ENCODE measurements around the gene HESX1. TPM values are rescaled to one million over a fixed set of nuclear protein-coding genes. Genes with fewer than 3 reads are reported as not detected.

HESX1 gene
- total RNA-seq (2021; fragmentation: NEBNext Ultra II Directional; extraction: Animal tissue kit (Norgen Biotek cat#: 25700)) (9.0 and 12.0 TPM in 2 replicates), polyA plus RNA-seq (2011; rRNA removed) (5.5 and 7.1 TPM in 2 replicates), polyA minus RNA-seq (2011; rRNA and poly(A)+ RNA removed) (3.6 and 3.9 TPM in 2 replicates)
- 7.9 TPM for polyA plus RNA-seq (2011; cell fraction: cytosol; rRNA removed)
- polyA plus RNA-seq (2011; cell fraction: nucleus; rRNA removed) = 3.4 TPM
- 5.3 to 12.9 TPM (median 5.7 TPM) in 4 replicates for polyA plus RNA-seq (2012, experiment 1 of 2)
- 2.7 TPM for polyA plus RNA-seq (2012, experiment 2 of 2)
- 7.4 TPM for polyA plus RNA-seq (2013, experiment 1 of 2)
- polyA plus RNA-seq (2013, experiment 2 of 2) = 7.3 TPM
- 3.0 TPM for polyA minus RNA-seq (2011; cell fraction: cytosol; rRNA and poly(A)+ RNA removed)
- polyA minus RNA-seq (2011; cell fraction: nucleus; rRNA and poly(A)+ RNA removed) = 4.4 TPM
- long read RNA-seq, experiment 1, transcript HESX1-201 (4 exons, 981 nt) = major isoform, 20 of 25 reads
- long read RNA-seq, experiment 1, partial matches to known transcripts = 2 of 25 reads
- long read RNA-seq, experiment 1, other reads (novel, unspliced or antisense) = 3 of 25 reads
- long read RNA-seq, experiment 2, transcript HESX1-201 (4 exons, 981 nt) = major isoform, 39 of 43 reads
- long read RNA-seq, experiment 2, partial matches to known transcripts = 0 of 43 reads
- long read RNA-seq, experiment 2, other reads (novel, unspliced or antisense) = 4 of 43 reads

- H3K23ac ChIP-seq (ENCODE audit: insufficient read length) = no peak within 1 kb of the TSS
- H3K9ac ChIP-seq (replicated peaks in 1 of 4; ENCODE audit: extremely low read depth in 1 of 4, low read depth in 3 of 4, low read length in 3 of 4) = peak within 1 kb of the TSS in 1 of 4 experiments; percentile 11; a peak in 1 of 7 replicates
- peaks cover 0 to 17% of the 10 kb centered on the region in 2 experiments; a peak in 2 of 4 replicates for H3K79me2 ChIP-seq (ENCODE audit: control insufficient read depth in 1 of 2, insufficient read depth in 2 of 2, low read length in 2 of 2)
- H4K8ac ChIP-seq (ENCODE audit: extremely low read depth, insufficient read depth, low read length) = no peak within 1 kb of the TSS
- H3K79me1 ChIP-seq (ENCODE audit: low read depth, low read length) = no peaks in the 10 kb centered on the region
- FAIRE-seq = peak; percentile 98
- H2BK12ac ChIP-seq (ENCODE audit: low read depth, low read length) = no peak within 1 kb of the TSS
- H2AK5ac ChIP-seq (ENCODE audit: low read depth, low read length) = no peak within 1 kb of the TSS
- no peaks in the 10 kb centered on the region for H3K9me3 ChIP-seq (ENCODE audit: insufficient read depth in 2 of 2, low read depth in 1 of 2, low read length in 1 of 2)
- peaks cover 1 to 10% (median 4%) of the 10 kb centered on the region in 4 experiments; a peak in 5 of 7 replicates for H3K4me1 ChIP-seq (replicated peaks in 1 of 4; ENCODE audit: control insufficient read depth in 3 of 4, insufficient read depth in 4 of 4, low read length in 3 of 4)
- peak; percentile 68 to 75 for DNase-seq (ENCODE audit: low read depth in 1 of 2, low spot score in 2 of 2)
- H3K27ac ChIP-seq (ENCODE audit: low read depth, low read length) = no peak within 1 kb of the TSS
- 0 out of 2 replicates have a peak within 1 kb of the TSS, but pooled peaks have one; percentile 83 for H2BK15ac ChIP-seq (ENCODE audit: low read length)
- no peak within 1 kb of the TSS for H3K56ac ChIP-seq (replicated peaks; ENCODE audit: insufficient read length, low read depth, low read length)
- H3K14ac ChIP-seq (ENCODE audit: insufficient read length) = no peak within 1 kb of the TSS
- no peak within 1 kb of the TSS for H2BK120ac ChIP-seq (replicated peaks; ENCODE audit: low read depth, low read length)
- no peaks in the 10 kb centered on the region; a peak in 1 of 8 replicates for H3K36me3 ChIP-seq (ENCODE audit: control insufficient read depth in 2 of 4, insufficient read depth in 4 of 4, low read length in 3 of 4)
- H3K23me2 ChIP-seq (ENCODE audit: low read depth, low read length) = peaks cover 2% of the 10 kb centered on the region; the same call in 1 of the 2 replicates
- H2BK20ac ChIP-seq (ENCODE audit: low read length) = no peak within 1 kb of the TSS
- ChIA-PET POLR2A (ENCODE audit: partially characterized antibody) (interaction anchor here (0.8 to 1.6 kb wide), 10 partner anchors 19 to 396 kb away, joined by 3 to 8 read pairs (median 4); no protein-coding TSS in a partner anchor), CTCF (ENCODE audit: partially characterized antibody) (interaction anchor here (0.7 to 1.8 kb wide), 9 partner anchors 12 to 100 kb away, joined by 3 to 12 read pairs (median 4); partner anchors contain the start of gene APPL1)
- no peak within 1 kb of the TSS for H3K4ac ChIP-seq (replicated peaks; ENCODE audit: insufficient read length, low read depth, low read length)
- peak within 1 kb of the TSS; percentile 49 to 73 (median 60) for H3K4me3 ChIP-seq (ENCODE audit: extremely low read depth in 1 of 4, insufficient read depth in 2 of 4, low read depth in 3 of 4, low read length in 4 of 4)
- 0 out of 2 replicates have a peak within 1 kb of the TSS, but pooled peaks have one; percentile 64 for H2BK5ac ChIP-seq (ENCODE audit: low read depth, low read length)
- H3K18ac ChIP-seq (ENCODE audit: extremely low read depth, low read length) = peak within 1 kb of the TSS; percentile 44; the same call in 1 of the 2 replicates
- no peak within 1 kb of the TSS for H4K91ac ChIP-seq (replicated peaks; ENCODE audit: insufficient read length, low read length)
- 4% methylated on average over 4 of the region's 4 CpGs; no CpG with 5 or more reads in 1 of the 2 experiments for WGBS, 2 experiments (ENCODE audit: extremely low coverage in 1 of 2, insufficient coverage in 1 of 2, insufficient read length in 1 of 2, insufficient replicate concordance in 2 of 2, low coverage in 1 of 2, low lambda C conversion rate in 2 of 2, missing lambda C conversion rate in 1 of 2)
- H2AFZ ChIP-seq (ENCODE audit: low read length) = no peak within 1 kb of the TSS
- H4K5ac ChIP-seq (ENCODE audit: insufficient read length, low read depth, low read length) = no peak within 1 kb of the TSS
- H3K27me3 ChIP-seq (replicated peaks in 1 of 4; ENCODE audit: control insufficient read depth in 3 of 4, extremely low read depth in 1 of 4, insufficient read depth in 3 of 4, low read length in 3 of 4) = no peaks in the 10 kb centered on the region; a peak in 1 of 7 replicates
- peak within 1 kb of the TSS; percentile 67 to 71 for H3K4me2 ChIP-seq (ENCODE audit: insufficient read depth in 1 of 2, low read depth in 2 of 2, low read length in 2 of 2)
- no peaks in the 10 kb centered on the region for H4K20me1 ChIP-seq (replicated peaks in 1 of 2; ENCODE audit: control insufficient read depth in 1 of 2, insufficient read depth in 2 of 2, low read length in 2 of 2)
- TF ChIP-seq NANOG (IDR thresholded peaks at IDR 0.05; ENCODE audit: insufficient read depth, low read depth, low read length, poor library complexity, severe bottlenecking) (peak; percentile 98), ZNF274 (IDR thresholded peaks at IDR 0.05; ENCODE audit: borderline replicate concordance, extremely low read depth, low read length) (no peak), CHD1 (IDR thresholded peaks at IDR 0.05; ENCODE audit: low read depth, low read length) (no peak), CTBP2 (IDR thresholded peaks at IDR 0.05; ENCODE audit: borderline replicate concordance, insufficient read depth, insufficient read length, low read length) (no peak), RFX5 (IDR thresholded peaks at IDR 0.05; ENCODE audit: borderline replicate concordance, low read depth, low read length) (no peak), FOSL1 (IDR thresholded peaks at IDR 0.05; ENCODE audit: insufficient read depth, low read depth, low read length) (no peak), EGR1 (IDR thresholded peaks at IDR 0.05; ENCODE audit: borderline replicate concordance, low read depth, low read length) (no peak), TAF7 (optimal IDR thresholded peaks at IDR 0.05; ENCODE audit: borderline replicate concordance, low read depth, low read length) (peak; percentile 33), SIN3A (conservative IDR thresholded peaks at IDR 0.05 in 1 of 2, IDR thresholded peaks at IDR 0.05 in 1 of 2; ENCODE audit: low read depth in 1 of 2, low read length in 2 of 2) (peak; percentile 78 to 81; a peak in 3 of 4 replicates)
These were observed at the start of gene HESX1 for GRCh38 chr3:57199895-57200297. HESX1 (minus strand) TSS chr3:57199978; CDS start chr3:57199918, 60 bp downstream.

Measured in H1 (cell line).